Heart left ventricle (tissue), 16 donors: ENCODE data around the gene XIRP2. TPM values are rescaled to one million over a fixed set of nuclear protein-coding genes. Genes with fewer than 3 reads are reported as not detected.

Source experiments
- ATAC-seq, 4 donors: fragments of 200-7000 bp; cut with Tn5 transposase; one replicate each; pipeline ENCODE4 v1.9.1; 2020 to 2022; ENCODE audit warnings: moderate library complexity in 4 of 4, mild to moderate bottlenecking in 3 of 4, moderate number of reproducible peaks in 1 of 4
- DNase-seq, 5 donors: peaks; one replicate each; pipeline ENCODE4 v3.0.0-alpha.2; 2020
- H3K27ac ChIP-seq, 12 donors: fragments of 200-600 bp; sonication (generic) in 4 of 12; one replicate each; pipeline versions ENCODE4 v1.5.0 to v1.8.0; 2016 to 2022; ENCODE audit warnings: mild to moderate bottlenecking in 2 of 12
- H3K27me3 ChIP-seq, 9 donors: fragments of 200-600 bp; sonication (generic) in 2 of 9; one replicate each; pipeline versions ENCODE4 v1.5.1 to v1.8.0; 2016 to 2022; ENCODE audit warnings: mild to moderate bottlenecking in 3 of 9
- H3K36me3 ChIP-seq, 9 donors: fragments of 200-600 bp; sonication (generic) in 2 of 9; one replicate each; pipeline versions ENCODE4 v1.5.0 to v1.8.0; 2018 to 2022; ENCODE audit warnings: mild to moderate bottlenecking in 2 of 9
- H3K4me1 ChIP-seq, 12 donors: fragments of 200-600 bp; sonication (generic) in 4 of 12; one replicate each; pipeline versions ENCODE4 v1.5.0 to v1.8.0; 2016 to 2022; ENCODE audit warnings: mild to moderate bottlenecking in 3 of 12
- H3K4me3 ChIP-seq, 12 donors: fragments of 200-600 bp; sonication (generic) in 4 of 12; one replicate each; pipeline versions ENCODE4 v1.5.0 to v1.8.0; 2017 to 2022; ENCODE audit warnings: mild to moderate bottlenecking in 9 of 12, moderate library complexity in 4 of 12
- H3K9me3 ChIP-seq, 12 donors: fragments of 200-600 bp; sonication (generic) in 4 of 12; one replicate each; pipeline versions ENCODE4 v1.5.0 to v1.8.0; 2016 to 2022; ENCODE audit warnings: mild to moderate bottlenecking in 1 of 12
- CTCF ChIP-seq, 12 donors: fragments of 200-600 bp; sonication (generic) in 4 of 12; IDR thresholded peaks; one replicate each; pipeline versions ENCODE4 v1.5.0 to v1.8.0; 2018 to 2022; ENCODE audit warnings: antibody characterized with exemption in 12 of 12, mild to moderate bottlenecking in 5 of 12
- POLR2A ChIP-seq, 2 donors: fragments of 450-650 bp; IDR thresholded peaks; one replicate each; pipeline ENCODE4 v1.6.1; 2017; ENCODE audit warnings: antibody characterized with exemption in 2 of 2, mild to moderate bottlenecking in 2 of 2, moderate library complexity in 2 of 2
- WGBS, 4 donors: extraction: QIAGEN DNeasy Blood & Tissue Kit in 2 of 4; methylation state at CpG; one replicate each; pipeline versions ENCODE4 v1.1.5 to v1.1.7; 2013 to 2018; 5-methylcytosine and 5-hydroxymethylcytosine counted together
- intact Hi-C, 10 donors: fragments of 100-400 bp; cut with DNase I; formaldehyde crosslinking; loops; one replicate each; pipeline versions ENCODE4 v1.11.1 to v1.14.2; 2022
- polyA plus RNA-seq, 2 donors: library from polyadenylated mRNA; stranded (reverse); fragments of 200-250 nt; gene quantifications; one replicate each; pipeline ENCODE4 v1.2.3, GENCODE V29; 2013
- total RNA-seq, 9 donors: library from RNA; depleted of rRNA in 2 of 9; stranded (reverse); fragments of >200 nt in 2 of 9; fragmentation: NEBNext Ultra II Directional in 3 of 9; extraction: Animal tissue kit (Norgen Biotek cat#: 25700) in 3 of 9; gene quantifications; one replicate each; pipeline versions ENCODE4 v1.1.0 to v1.2.4, GENCODE V29; 2016 to 2023
- donor health status: ischemic (EF 13 %, LVEDD 7.1; RV severe dilation, severe dysfunction).
- donor health status: healthy with polysubstance abuse.
- donor health status: DM: no; HTN: yes; CAD: no.
- donor health status: DM: no; HTN: no; CAD: no.
- donor health status: ischemic (EF 25% LVEDD 6.9; RV normal size, moderate dysfunction).
- donor health status: ischemic (EF 25% LVEDD 5.7; RV mildly dilated, moderate dysfunction).
- donor health status: healthy.
- donor health status: DM: yes; HTN: yes; CAD: no.
- donor health status: ischemic (EF 35%, LVEDD 5.7; RV mildly dilated, moderate dysfunction).
- donor health status: nonischemic (EF 11% LVEDD 7.7; RV severe dilation, severe dysfunction).
- donor health status: DM: yes; HTN: yes; CAD: no.
- donor health status: PGD.
- donor health status: ischemic (EF 29% LVEDD 5.4; RV normal size, mild dysfunction).
- donor health status: nonischemic (EF 23%, LVEDD 6.1; RV moderate dilation, normal function).

XIRP2 gene
- total and polyA plus RNA-seq, 11 donors, result 227 to 2,395 (median 626) TPM

- no peak for TF ChIP-seq POLR2A (IDR thresholded peaks at IDR 0.05)
- TF ChIP-seq CTCF (IDR thresholded peaks at IDR 0.05), result no peak
- DNase-seq (no peak), ATAC-seq (no peak)
- Histone ChIP-seq H3K36me3 (no peaks in the 10 kb centered on the region), H3K27ac (no peak overlapping the region), H3K9me3 (no peaks in the 10 kb centered on the region), H3K4me3 (no peak overlapping the region), H3K4me1 (peaks cover 0 to 10% (median 0%) of the 10 kb centered on the region in 12 donors), H3K27me3 (no peaks in the 10 kb centered on the region)
- 68 to 80% (median 74%) methylated on average over 3 of the region's 3 CpGs for whole genome bisulfite sequencing, 4 donors
- intact Hi-C loops, result loop anchor here in 1 of 10 donors (5.0 kb wide), 1 partner anchor 37 kb away; no protein-coding TSS in a partner anchor
Measured at GRCh38 chr2:167183931-167184330, 295.7 kb downstream of the XIRP2 start.

- H3K4me3 ChIP-seq, result no peak overlapping the region
- no peak for DNase-seq
- intact Hi-C loops, result loop anchor here in 5 of 10 donors (5.0 kb wide), 1 partner anchor 44 kb away; no protein-coding TSS in a partner anchor
- peak overlapping the region in 9 of 12 donors; percentile 30 to 91 (median 79) for H3K27ac ChIP-seq
- 41 to 59% (median 52%) methylated on average over 2 of the region's 2 CpGs for WGBS, 4 donors
- H3K27me3 ChIP-seq, result no peaks in the 10 kb centered on the region
- H3K9me3 ChIP-seq, result no peaks in the 10 kb centered on the region
- peaks cover 0 to 20% (median 0%) of the 10 kb centered on the region in 12 donors for H3K4me1 ChIP-seq
- ATAC-seq, result no peak
- H3K36me3 ChIP-seq, result no peaks in the 10 kb centered on the region
- TF ChIP-seq POLR2A (IDR thresholded peaks at IDR 0.05), result no peak
Measured at GRCh38 chr2:167186465-167186864, 298.2 kb downstream of the XIRP2 start.

- H3K9me3 ChIP-seq, result no peaks in the 10 kb centered on the region
- WGBS, 4 donors, result 51 to 59% (median 57%) methylated on average over 6 of the region's 6 CpGs
- peak overlapping the region; percentile 37 to 91 (median 80) for H3K27ac ChIP-seq
- ATAC-seq, result peak; percentile 70 to 86 (median 79)
- H3K4me3 ChIP-seq, result peak overlapping the region in 11 of 12 donors; percentile 4 to 60 (median 51)
- H3K27me3 ChIP-seq, result no peaks in the 10 kb centered on the region
- DNase-seq, result peak in 1 of 5 donors; percentile 26
- intact Hi-C loops, result loop anchor here in 5 of 10 donors (5.0 kb wide), 1 partner anchor 45 kb away; no protein-coding TSS in a partner anchor
- no peaks in the 10 kb centered on the region for H3K36me3 ChIP-seq
- peaks cover 0 to 20% (median 0%) of the 10 kb centered on the region in 12 donors for H3K4me1 ChIP-seq
- TF ChIP-seq POLR2A (IDR thresholded peaks at IDR 0.05) (peak in 1 of 2 donors; percentile 23), CTCF (IDR thresholded peaks at IDR 0.05) (no peak)
Measured at GRCh38 chr2:167187049-167187727, 298.9 kb downstream of the XIRP2 start.

- intact Hi-C loops, result loop anchor here in 5 of 10 donors (5.0 kb wide), 1 partner anchor 46 kb away; no protein-coding TSS in a partner anchor
- ATAC-seq, result peak; percentile 27 to 65 (median 54)
- no peak for TF ChIP-seq CTCF (IDR thresholded peaks at IDR 0.05)
- no peak for TF ChIP-seq POLR2A (IDR thresholded peaks at IDR 0.05)
- Histone ChIP-seq H3K4me3 (peak overlapping the region; percentile 14 to 60 (median 47)), H3K9me3 (no peaks in the 10 kb centered on the region), H3K4me1 (peaks cover 0 to 24% (median 0%) of the 10 kb centered on the region in 12 donors), H3K36me3 (no peaks in the 10 kb centered on the region), H3K27ac (peak overlapping the region; percentile 37 to 91 (median 80)), H3K27me3 (no peaks in the 10 kb centered on the region)
- 24 to 31% (median 30%) methylated on average over 5 of the region's 5 CpGs for WGBS, 4 donors
- no peak for DNase-seq
Measured at GRCh38 chr2:167187978-167188967, 300.0 kb downstream of the XIRP2 start.
